ENCODE measurements around the gene TM9SF3. TPM values are rescaled to one million over a fixed set of nuclear protein-coding genes. Genes with fewer than 3 reads are reported as not detected.

Gene TM9SF3
- total and polyA plus RNA-seq, 2 of the 4 experiments (the other 2 are of a cell fraction) = 33.7 to 61.8 TPM

GRCh38 chr10:96596422-96597407 is 9.9 kb upstream of the TM9SF3 start (continued):
- TF ChIP-seq BHLHE40 (IDR thresholded peaks at IDR 0.05; ENCODE audit: low read depth, low read length) (no peak), POLR2A (IDR thresholded peaks at IDR 0.05; ENCODE audit: low read depth, low read length) (no peak)

GRCh38 chr10:96595741-96596140 is 8.9 kb upstream of the TM9SF3 start:
- Histone ChIP-seq H4K5ac (ENCODE audit: low read depth, low read length) (no peak overlapping the region), H3K18ac (ENCODE audit: low read depth, low read length) (no peak overlapping the region), H3K9ac (ENCODE audit: low read depth, low read length) (no peak overlapping the region), H2AFZ (replicated peaks; ENCODE audit: low read length, poor library complexity) (no peak overlapping the region), H3K79me1 (ENCODE audit: low read depth in 1 of 2, low read length in 2 of 2) (no peaks in the 10 kb centered on the region), H2BK15ac (ENCODE audit: low read depth, low read length) (no peak overlapping the region), H4K20me1 (ENCODE audit: insufficient read depth, low read length) (no peaks in the 10 kb centered on the region), H3K9me3 (ENCODE audit: control insufficient read depth, insufficient read depth, low read length) (peaks cover 7% of the 10 kb centered on the region), H3K14ac (replicated peaks; ENCODE audit: low read depth, low read length) (no peak overlapping the region), H3K27me3 (ENCODE audit: control insufficient read depth, insufficient read depth, low read length) (peaks cover 24% of the 10 kb centered on the region), H2AK5ac (ENCODE audit: low read depth, low read length) (no peak overlapping the region), H3K4me1 (ENCODE audit: control insufficient read depth, insufficient read depth, low read length) (no peaks in the 10 kb centered on the region), H2BK120ac (ENCODE audit: low read depth, low read length) (no peak overlapping the region), H3K27ac (ENCODE audit: insufficient read depth, low read length) (no peak overlapping the region), H2BK5ac (ENCODE audit: low read depth, low read length, poor library complexity, severe bottlenecking) (no peak overlapping the region), H3K56ac (ENCODE audit: extremely low read depth, insufficient read depth, low read length) (no peak overlapping the region), H4K8ac (ENCODE audit: low read depth in 2 of 2, low read length in 2 of 2) (no peak overlapping the region), H2BK20ac (ENCODE audit: low read depth, low read length) (no peak overlapping the region), H3K4ac (ENCODE audit: low read depth, low read length) (no peak overlapping the region), H2AK9ac (replicated peaks; ENCODE audit: low read depth, low read length, poor library complexity) (no peak overlapping the region), H4K91ac (ENCODE audit: insufficient read depth, low read depth, low read length) (no peak overlapping the region), H3K23ac (ENCODE audit: low read depth, low read length) (no peak overlapping the region), H3K4me2 (ENCODE audit: low read depth, low read length) (no peak overlapping the region), H3K36me3 (ENCODE audit: control insufficient read depth, insufficient read depth, low read length) (no peaks in the 10 kb centered on the region), H3K4me3 (ENCODE audit: insufficient read depth, low read depth, low read length) (no peak overlapping the region), H3K9me1 (ENCODE audit: insufficient read depth, low read length) (no peaks in the 10 kb centered on the region)
- intact Hi-C loops (cut with micrococcal nuclease) = no loop called here
- ATAC-seq (ENCODE audit: low read depth) (no peak), DNase-seq (no peak)
- no peak for TF ChIP-seq NFE2L2 (IDR thresholded peaks at IDR 0.05; ENCODE audit: low read depth, low read length)
- no peak for TF ChIP-seq MXI1 (IDR thresholded peaks at IDR 0.05; ENCODE audit: borderline replicate concordance, low read depth, low read length)
- TF ChIP-seq, protein P1, sequence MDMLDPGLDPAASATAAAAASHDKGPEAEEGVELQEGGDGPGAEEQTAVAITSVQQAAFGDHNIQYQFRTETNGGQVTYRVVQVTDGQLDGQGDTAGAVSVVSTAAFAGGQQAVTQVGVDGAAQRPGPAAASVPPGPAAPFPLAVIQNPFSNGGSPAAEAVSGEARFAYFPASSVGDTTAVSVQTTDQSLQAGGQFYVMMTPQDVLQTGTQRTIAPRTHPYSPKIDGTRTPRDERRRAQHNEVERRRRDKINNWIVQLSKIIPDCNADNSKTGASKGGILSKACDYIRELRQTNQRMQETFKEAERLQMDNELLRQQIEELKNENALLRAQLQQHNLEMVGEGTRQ (IDR thresholded peaks at IDR 0.05; ENCODE audit: low read depth, low read length) = no peak
- TF ChIP-seq BHLHE40 (IDR thresholded peaks at IDR 0.05; ENCODE audit: low read depth, low read length) = no peak
- TF ChIP-seq, protein P2, sequence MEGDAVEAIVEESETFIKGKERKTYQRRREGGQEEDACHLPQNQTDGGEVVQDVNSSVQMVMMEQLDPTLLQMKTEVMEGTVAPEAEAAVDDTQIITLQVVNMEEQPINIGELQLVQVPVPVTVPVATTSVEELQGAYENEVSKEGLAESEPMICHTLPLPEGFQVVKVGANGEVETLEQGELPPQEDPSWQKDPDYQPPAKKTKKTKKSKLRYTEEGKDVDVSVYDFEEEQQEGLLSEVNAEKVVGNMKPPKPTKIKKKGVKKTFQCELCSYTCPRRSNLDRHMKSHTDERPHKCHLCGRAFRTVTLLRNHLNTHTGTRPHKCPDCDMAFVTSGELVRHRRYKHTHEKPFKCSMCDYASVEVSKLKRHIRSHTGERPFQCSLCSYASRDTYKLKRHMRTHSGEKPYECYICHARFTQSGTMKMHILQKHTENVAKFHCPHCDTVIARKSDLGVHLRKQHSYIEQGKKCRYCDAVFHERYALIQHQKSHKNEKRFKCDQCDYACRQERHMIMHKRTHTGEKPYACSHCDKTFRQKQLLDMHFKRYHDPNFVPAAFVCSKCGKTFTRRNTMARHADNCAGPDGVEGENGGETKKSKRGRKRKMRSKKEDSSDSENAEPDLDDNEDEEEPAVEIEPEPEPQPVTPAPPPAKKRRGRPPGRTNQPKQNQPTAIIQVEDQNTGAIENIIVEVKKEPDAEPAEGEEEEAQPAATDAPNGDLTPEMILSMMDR (conservative IDR thresholded peaks at IDR 0.05; ENCODE audit: low read depth, low read length) = no peak
- TF ChIP-seq CHD1 (IDR thresholded peaks at IDR 0.05; ENCODE audit: low read depth, low read length) = no peak
- no peak for TF ChIP-seq POLR2A (IDR thresholded peaks at IDR 0.05; ENCODE audit: low read depth, low read length)
- no peak for TF ChIP-seq RAD21 (IDR thresholded peaks at IDR 0.05; ENCODE audit: low read length)
- no peak for TF ChIP-seq CEBPB (IDR thresholded peaks at IDR 0.05; ENCODE audit: low read depth, low read length)
- no peak for TF ChIP-seq RCOR1 (IDR thresholded peaks at IDR 0.05; ENCODE audit: insufficient replicate concordance, low read length)
- TF ChIP-seq RFX5 (IDR thresholded peaks at IDR 0.05; ENCODE audit: low read depth, low read length) = no peak
- no peak for TF ChIP-seq MAFK (IDR thresholded peaks at IDR 0.05; ENCODE audit: low read depth, low read length)
- no peak for TF ChIP-seq MAZ (IDR thresholded peaks at IDR 0.05; ENCODE audit: borderline replicate concordance, low read depth, low read length)
- in situ Hi-C loops (cut with MboI; ENCODE audit: low sequenced_read_pairs) = no loop called here
- CTCF ChIA-PET = no interaction called here
- POLR2A ChIA-PET (ENCODE audit: unreplicated experiment) = no interaction called here
- BruUV-seq (replicated peaks) = no TSS peak
- dilution Hi-C loops (cut with HindIII; ENCODE audit: low sequenced_read_pairs, unreplicated experiment) = no loop called here
- WGBS, 2 experiments (ENCODE audit: extremely low coverage in 2 of 2, insufficient read length in 1 of 2) = 84% methylated on average over 3 of the region's 4 CpGs; no CpG with 5 or more reads in 1 of the 2 experiments
